PFSK-1 (cell line): ENCODE measurements around the gene AQP1.

Experiments
- FOXP2 ChIP-seq: optimal IDR thresholded peaks from 2 replicates; pipeline ENCODE3; 2011; ENCODE audit warnings: borderline replicate concordance, control low read depth, inconsistent platforms; ENCODE audit not compliant: insufficient read depth; ENCODE audit errors: extremely low read length, extremely low read depth
- POLR2AphosphoS5 ChIP-seq: IDR thresholded peaks from 2 replicates; pipeline ENCODE4 v1.6.1; 2012; ENCODE audit warnings: low read depth, mild to moderate bottlenecking, control low read depth, low read length, moderate library complexity
- SIN3A ChIP-seq: IDR thresholded peaks from 2 replicates; pipeline ENCODE4 v1.6.1; 2012; ENCODE audit warnings: mild to moderate bottlenecking, low read length, moderate library complexity, borderline replicate concordance; ENCODE audit not compliant: insufficient read depth
- TAF1 ChIP-seq: IDR thresholded peaks from 2 replicates; pipeline ENCODE4 v1.6.1; 2012; ENCODE audit warnings: low read length, control low read depth, borderline replicate concordance; ENCODE audit not compliant: insufficient read depth
- TF ChIP-seq, protein P1 (sequence below), 2 experiments: IDR thresholded peaks; 2 replicates each; pipeline versions ENCODE4 v1.6.1 to v1.8.0; 2011 to 2012; ENCODE audit warnings: low read depth in 2 of 2, low read length in 2 of 2, control low read depth in 1 of 2, inconsistent platforms in 1 of 2, mild to moderate bottlenecking in 1 of 2, moderate library complexity in 1 of 2; ENCODE audit not compliant: insufficient read depth in 1 of 2

The AQP1 gene

DNA sequence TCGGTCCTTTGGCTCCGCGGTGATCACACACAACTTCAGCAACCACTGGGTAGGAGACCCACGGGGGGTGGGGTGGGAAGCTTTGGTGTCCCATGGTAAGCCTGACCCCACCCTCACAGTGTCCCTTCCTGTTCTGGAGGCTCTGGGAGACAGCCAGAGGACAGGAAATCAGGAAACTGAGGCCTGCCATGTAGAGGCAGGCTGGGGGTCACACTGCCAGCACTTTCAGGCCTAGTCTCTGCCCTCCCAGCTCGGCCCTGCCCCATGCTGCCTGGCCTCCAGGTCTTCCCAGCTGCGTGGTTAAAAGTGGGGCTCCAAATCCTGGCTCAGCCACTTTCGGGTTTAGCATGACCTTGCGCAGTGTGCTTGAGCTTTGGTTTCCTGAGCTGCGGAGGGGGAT lies 10.9 kb downstream of the AQP1 start:
- TF ChIP-seq TAF1 (no peak), FOXP2 (no peak), POLR2AphosphoS5 (no peak), SIN3A (no peak)
- TF ChIP-seq, protein P1, sequence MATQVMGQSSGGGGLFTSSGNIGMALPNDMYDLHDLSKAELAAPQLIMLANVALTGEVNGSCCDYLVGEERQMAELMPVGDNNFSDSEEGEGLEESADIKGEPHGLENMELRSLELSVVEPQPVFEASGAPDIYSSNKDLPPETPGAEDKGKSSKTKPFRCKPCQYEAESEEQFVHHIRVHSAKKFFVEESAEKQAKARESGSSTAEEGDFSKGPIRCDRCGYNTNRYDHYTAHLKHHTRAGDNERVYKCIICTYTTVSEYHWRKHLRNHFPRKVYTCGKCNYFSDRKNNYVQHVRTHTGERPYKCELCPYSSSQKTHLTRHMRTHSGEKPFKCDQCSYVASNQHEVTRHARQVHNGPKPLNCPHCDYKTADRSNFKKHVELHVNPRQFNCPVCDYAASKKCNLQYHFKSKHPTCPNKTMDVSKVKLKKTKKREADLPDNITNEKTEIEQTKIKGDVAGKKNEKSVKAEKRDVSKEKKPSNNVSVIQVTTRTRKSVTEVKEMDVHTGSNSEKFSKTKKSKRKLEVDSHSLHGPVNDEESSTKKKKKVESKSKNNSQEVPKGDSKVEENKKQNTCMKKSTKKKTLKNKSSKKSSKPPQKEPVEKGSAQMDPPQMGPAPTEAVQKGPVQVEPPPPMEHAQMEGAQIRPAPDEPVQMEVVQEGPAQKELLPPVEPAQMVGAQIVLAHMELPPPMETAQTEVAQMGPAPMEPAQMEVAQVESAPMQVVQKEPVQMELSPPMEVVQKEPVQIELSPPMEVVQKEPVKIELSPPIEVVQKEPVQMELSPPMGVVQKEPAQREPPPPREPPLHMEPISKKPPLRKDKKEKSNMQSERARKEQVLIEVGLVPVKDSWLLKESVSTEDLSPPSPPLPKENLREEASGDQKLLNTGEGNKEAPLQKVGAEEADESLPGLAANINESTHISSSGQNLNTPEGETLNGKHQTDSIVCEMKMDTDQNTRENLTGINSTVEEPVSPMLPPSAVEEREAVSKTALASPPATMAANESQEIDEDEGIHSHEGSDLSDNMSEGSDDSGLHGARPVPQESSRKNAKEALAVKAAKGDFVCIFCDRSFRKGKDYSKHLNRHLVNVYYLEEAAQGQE (IDR thresholded peaks at IDR 0.05; ENCODE audit: insufficient read depth in 1 of 2, low read depth in 2 of 2, low read length in 2 of 2), result no peak

DNA sequence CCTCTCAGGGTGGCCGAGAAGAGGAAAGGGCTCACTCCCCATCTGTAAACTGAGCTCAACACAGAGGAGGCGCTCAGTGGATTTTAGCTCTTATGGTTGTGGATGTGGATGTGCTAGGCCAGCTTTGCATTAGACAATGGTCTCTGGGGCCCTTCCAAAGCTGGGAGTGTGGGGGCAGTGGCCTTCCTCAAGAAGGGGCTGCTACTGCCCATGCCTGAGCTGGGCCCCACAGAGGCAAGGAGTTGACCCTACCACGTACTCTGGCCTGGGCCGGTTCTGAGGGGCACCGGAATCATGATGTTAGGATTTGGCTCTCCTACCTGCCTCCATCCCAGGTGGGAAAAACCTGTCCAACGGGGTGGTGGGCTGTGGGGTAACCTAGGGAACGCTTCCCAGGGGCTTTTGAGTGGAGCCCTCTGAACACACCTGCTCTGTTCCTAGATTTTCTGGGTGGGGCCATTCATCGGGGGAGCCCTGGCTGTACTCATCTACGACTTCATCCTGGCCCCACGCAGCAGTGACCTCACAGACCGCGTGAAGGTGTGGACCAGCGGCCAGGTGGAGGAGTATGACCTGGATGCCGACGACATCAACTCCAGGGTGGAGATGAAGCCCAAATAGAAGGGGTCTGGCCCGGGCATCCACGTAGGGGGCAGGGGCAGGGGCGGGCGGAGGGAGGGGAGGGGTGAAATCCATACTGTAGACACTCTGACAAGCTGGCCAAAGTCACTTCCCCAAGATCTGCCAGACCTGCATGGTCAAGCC lies 11.5 kb downstream of the AQP1 start:
- no peak for TF ChIP-seq SIN3A
- TF ChIP-seq TAF1, result no peak
- TF ChIP-seq, protein P1 (IDR thresholded peaks at IDR 0.05; ENCODE audit: insufficient read depth in 1 of 2, low read depth in 2 of 2, low read length in 2 of 2), result no peak
- no peak for TF ChIP-seq FOXP2
- TF ChIP-seq POLR2AphosphoS5, result no peak

DNA sequence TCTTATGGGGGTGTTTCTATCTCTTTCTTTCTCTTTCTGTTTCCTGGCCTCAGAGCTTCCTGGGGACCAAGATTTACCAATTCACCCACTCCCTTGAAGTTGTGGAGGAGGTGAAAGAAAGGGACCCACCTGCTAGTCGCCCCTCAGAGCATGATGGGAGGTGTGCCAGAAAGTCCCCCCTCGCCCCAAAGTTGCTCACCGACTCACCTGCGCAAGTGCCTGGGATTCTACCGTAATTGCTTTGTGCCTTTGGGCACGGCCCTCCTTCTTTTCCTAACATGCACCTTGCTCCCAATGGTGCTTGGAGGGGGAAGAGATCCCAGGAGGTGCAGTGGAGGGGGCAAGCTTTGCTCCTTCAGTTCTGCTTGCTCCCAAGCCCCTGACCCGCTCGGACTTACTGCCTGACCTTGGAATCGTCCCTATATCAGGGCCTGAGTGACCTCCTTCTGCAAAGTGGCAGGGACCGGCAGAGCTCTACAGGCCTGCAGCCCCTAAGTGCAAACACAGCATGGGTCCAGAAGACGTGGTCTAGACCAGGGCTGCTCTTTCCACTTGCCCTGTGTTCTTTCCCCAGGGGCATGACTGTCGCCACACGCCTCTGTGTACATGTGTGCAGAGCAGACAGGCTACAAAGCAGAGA lies 12.2 kb downstream of the AQP1 start:
- TF ChIP-seq, protein P1 (IDR thresholded peaks at IDR 0.05; ENCODE audit: insufficient read depth in 1 of 2, low read depth in 2 of 2, low read length in 2 of 2), result no peak
- TF ChIP-seq SIN3A, result no peak
- TF ChIP-seq POLR2AphosphoS5, result no peak
- no peak for TF ChIP-seq FOXP2

DNA sequence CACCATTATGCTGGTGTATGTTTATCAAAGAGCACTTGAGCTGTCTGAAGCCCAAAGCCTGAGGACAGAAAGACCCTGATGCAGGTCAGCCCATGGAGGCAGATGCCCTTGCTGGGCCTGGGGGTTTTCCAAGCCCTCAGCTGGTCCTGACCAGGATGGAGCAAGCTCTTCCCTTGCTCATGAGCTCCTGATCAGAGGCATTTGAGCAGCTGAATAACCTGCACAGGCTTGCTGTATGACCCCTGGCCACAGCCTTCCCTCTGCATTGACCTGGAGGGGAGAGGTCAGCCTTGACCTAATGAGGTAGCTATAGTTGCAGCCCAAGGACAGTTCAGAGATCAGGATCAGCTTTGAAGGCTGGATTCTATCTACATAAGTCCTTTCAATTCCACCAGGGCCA lies 13.0 kb downstream of the AQP1 start:
- TF ChIP-seq SIN3A (no peak), FOXP2 (no peak), TAF1 (no peak), POLR2AphosphoS5 (no peak)
- TF ChIP-seq, protein P1 (IDR thresholded peaks at IDR 0.05; ENCODE audit: insufficient read depth in 1 of 2, low read depth in 2 of 2, low read length in 2 of 2), result no peak
